Activated CD8-positive, alpha-beta T cell treated with anti-CD3 and anti-CD28 coated beads, Interleukin-2, amount 10 ng/mL, durations not matched to agents 7 days and 5 days (primary cell): Measurements from ENCODE around the gene GABRG1. TPM values are rescaled to one million over a fixed set of nuclear protein-coding genes. Genes with fewer than 3 reads are reported as not detected.

ENCODE experiments used
- ATAC-seq: fragments of 150-1000 bp; cut with Tn5 transposase; one replicate; pipeline ENCODE4 v1.10.0; 2021; ENCODE audit warnings: moderate library complexity
- CTCF ChIA-PET: fragments of 350-600 bp; sonication (Branson Sonifier 250); formaldehyde crosslinking; loops from one replicate; lab custom pipeline; 2021; ENCODE audit warnings: antibody characterized with exemption; lab: Charles Lee
- POLR2A ChIA-PET: fragments of 350-600 bp; sonication (Branson Sonifier 250); formaldehyde crosslinking; loops from one replicate; lab custom pipeline; 2021; ENCODE audit warnings: antibody characterized with exemption; lab: Charles Lee
- DNase-seq: peaks from one replicate; pipeline ENCODE4 v3.0.0-alpha.2; 2020
- H3K27ac Mint-ChIP-seq: one replicate; pipeline ENCODE4 v1.8.0; 2021; ENCODE audit warnings: mild to moderate bottlenecking, mixed read lengths
- H3K27me3 Mint-ChIP-seq: one replicate; pipeline ENCODE4 v1.8.0; 2021; ENCODE audit warnings: low read depth, mixed read lengths
- H3K36me3 Mint-ChIP-seq: one replicate; pipeline ENCODE4 v1.8.0; 2021; ENCODE audit warnings: low read depth, mixed read lengths
- H3K4me1 Mint-ChIP-seq: one replicate; pipeline ENCODE4 v1.8.0; 2021; ENCODE audit warnings: low read depth, mixed read lengths
- H3K4me3 Mint-ChIP-seq: one replicate; pipeline ENCODE4 v1.8.0; 2021; ENCODE audit warnings: mild to moderate bottlenecking, mixed read lengths
- H3K9me3 Mint-ChIP-seq: one replicate; pipeline ENCODE4 v1.8.0; 2022; ENCODE audit warnings: mixed read lengths; ENCODE audit not compliant: insufficient read depth
- total RNA-seq, 2 experiments: library from RNA; stranded (reverse); gene quantifications; one replicate each; pipeline ENCODE4 v1.2.3, GENCODE V29; 2021

Gene GABRG1
- total RNA-seq, 2 experiments from 2014 or later: not detected

DNA sequence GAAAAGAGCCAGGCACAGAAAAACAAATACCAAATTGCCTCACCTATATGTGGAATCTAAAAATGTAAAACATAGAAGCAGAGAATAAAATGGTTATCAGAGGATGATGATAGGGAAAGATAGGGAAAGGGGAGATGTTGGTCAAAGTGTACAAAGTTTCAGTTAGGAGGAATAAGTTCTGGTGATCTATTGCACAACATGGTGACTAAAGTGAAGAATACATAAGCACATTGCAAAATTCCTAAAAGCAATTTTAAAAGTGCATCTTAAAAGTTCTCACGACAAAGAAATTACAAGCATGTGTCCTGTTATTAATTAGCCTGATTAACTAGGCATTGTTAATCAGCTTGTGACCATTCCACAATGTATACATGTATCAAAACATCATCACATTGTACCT lies 136.0 kb downstream of the GABRG1 start:
- Mint-ChIP-seq H3K27ac (no peak overlapping the region), H3K36me3 (no peaks in the 10 kb centered on the region), H3K27me3 (no peaks in the 10 kb centered on the region), H3K4me1 (no peaks in the 10 kb centered on the region), H3K9me3 (peaks cover 12% of the 10 kb centered on the region), H3K4me3 (no peak overlapping the region)
- no peak for ATAC-seq
- CTCF ChIA-PET: no interaction called here
- POLR2A ChIA-PET: no interaction called here
- DNase-seq: no peak
